Fibroblast of lung (primary cell): ENCODE measurements around the gene HDAC4. TPM values are rescaled to one million over a fixed set of nuclear protein-coding genes. Genes with fewer than 3 reads are reported as not detected.

Experiments used
- DNase-seq, 2 donors: peaks; one replicate each; pipeline versions ENCODE4 v3.0.0 to v3.0.0-alpha.2; 2010; ENCODE audit warnings: low read depth in 2 of 2
- H2AFZ ChIP-seq: 2 replicates; pipeline ENCODE4 v1.5.1; 2012; ENCODE audit warnings: low read length, control low read depth, inconsistent platforms
- H3K27ac ChIP-seq: 2 replicates; pipeline ENCODE4 v1.5.1; 2011; ENCODE audit warnings: low read length, control low read depth; ENCODE audit not compliant: insufficient read depth
- H3K27me3 ChIP-seq: 2 replicates; pipeline ENCODE4 v1.5.1; 2011; ENCODE audit warnings: mild to moderate bottlenecking, low read length; ENCODE audit not compliant: control insufficient read depth, insufficient read depth
- H3K36me3 ChIP-seq: 2 replicates; pipeline ENCODE4 v1.5.1; 2011; ENCODE audit warnings: low read length; ENCODE audit not compliant: control insufficient read depth, insufficient read depth
- H3K4me1 ChIP-seq: 2 replicates; pipeline ENCODE4 v1.5.1; 2011; ENCODE audit warnings: low read length; ENCODE audit not compliant: control insufficient read depth, insufficient read depth; ENCODE audit errors: extremely low read depth
- H3K4me2 ChIP-seq: 2 replicates; pipeline ENCODE4 v1.5.1; 2011; ENCODE audit warnings: low read length, control low read depth; ENCODE audit not compliant: insufficient read depth; ENCODE audit errors: extremely low read depth
- H3K4me3 ChIP-seq, 4 experiments: fragments of 200-600 bp in 1 of 4; sonication (generic) in 1 of 4; replicated peaks in 1 of 4; 2 replicates each; pipeline ENCODE4 v1.5.1; 2011 to 2016; ENCODE audit warnings: low read length in 4 of 4, low read depth in 3 of 4, mild to moderate bottlenecking in 3 of 4, control low read depth in 2 of 4, inconsistent platforms in 1 of 4, mixed read lengths in 1 of 4; ENCODE audit not compliant: insufficient read depth in 1 of 4; ENCODE audit errors: control extremely low read depth in 1 of 4
- H3K79me2 ChIP-seq: 2 replicates; pipeline ENCODE4 v1.5.1; 2012; ENCODE audit warnings: mild to moderate bottlenecking, low read length, inconsistent platforms; ENCODE audit not compliant: control insufficient read depth, insufficient read depth
- H3K9ac ChIP-seq: 2 replicates; pipeline ENCODE4 v1.5.1; 2011; ENCODE audit warnings: mild to moderate bottlenecking, low read length, control low read depth; ENCODE audit not compliant: insufficient read depth
- H3K9me3 ChIP-seq: 2 replicates; pipeline ENCODE4 v1.5.1; 2012; ENCODE audit warnings: low read depth, low read length; ENCODE audit not compliant: control insufficient read depth, insufficient read depth
- H4K20me1 ChIP-seq: 2 replicates; pipeline ENCODE4 v1.5.1; 2011; ENCODE audit warnings: low read length; ENCODE audit not compliant: control insufficient read depth, insufficient read depth; ENCODE audit errors: extremely low read depth
- CTCF ChIP-seq, 2 donors: IDR thresholded peaks in 1 of 2; conservative IDR thresholded peaks in 1 of 2; 1 replicate in 1 of 2; 2 replicates in 1 of 2; pipeline ENCODE4 v1.5.1; 2011 to 2012; ENCODE audit warnings: low read length in 2 of 2, control low read depth in 1 of 2, inconsistent platforms in 1 of 2, low read depth in 1 of 2, mild to moderate bottlenecking in 1 of 2
- EZH2 ChIP-seq: IDR thresholded peaks from 2 replicates; pipeline ENCODE4 v1.5.1; 2012; ENCODE audit warnings: low read length, control low read depth, mild to moderate bottlenecking; ENCODE audit errors: missing control alignments
- polyA plus RNA-seq, 2 donors: library from polyadenylated mRNA; depleted of rRNA in 1 of 2; stranded (reverse) in 1 of 2; unstranded in 1 of 2; fragments of >200 nt; gene quantifications; 2 replicates each; pipeline ENCODE4 v1.2.1, GENCODE V29; 2011 to 2012; ENCODE audit warnings: missing spikeins in 1 of 2
- total RNA-seq: library from RNA; depleted of rRNA; stranded (reverse); fragments of >200 nt; gene quantifications from 2 replicates; pipeline ENCODE4 v1.2.1, GENCODE V29; 2014

HDAC4 gene
- total and polyA plus RNA-seq, 2 donors (not counting 1 experiment from before 2014, with no cell fraction given): 7.4 to 19.8 TPM

DNA sequence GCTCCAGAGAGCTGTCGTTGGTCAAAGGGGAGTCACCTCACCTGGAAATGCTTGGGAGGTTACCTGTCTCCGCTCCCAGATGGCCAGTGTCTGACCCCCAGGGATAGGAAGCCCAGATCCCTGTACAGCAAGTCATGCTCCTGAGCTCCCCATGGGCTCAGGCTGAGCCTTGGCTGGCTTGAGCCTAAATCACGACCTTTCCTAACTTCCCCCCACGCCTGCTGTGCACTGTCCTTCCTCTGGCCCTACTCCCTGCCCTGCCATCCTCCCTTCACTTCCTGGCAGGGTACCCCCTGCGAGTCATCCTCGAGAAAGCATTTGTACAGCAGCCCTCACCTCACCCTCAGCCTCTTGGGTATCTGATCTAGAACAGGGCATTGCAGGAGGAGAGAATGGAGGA lies 9.2 kb upstream of the HDAC4 start:
- no peaks in the 10 kb centered on the region for H3K4me1 ChIP-seq
- no peak for TF ChIP-seq EZH2
- TF ChIP-seq CTCF (conservative IDR thresholded peaks at IDR 0.05 in 1 of 2, IDR thresholded peaks at IDR 0.05 in 1 of 2; ENCODE audit: low read depth in 1 of 2, low read length in 2 of 2): no peak
- H3K4me2 ChIP-seq: no peak overlapping the region

DNA sequence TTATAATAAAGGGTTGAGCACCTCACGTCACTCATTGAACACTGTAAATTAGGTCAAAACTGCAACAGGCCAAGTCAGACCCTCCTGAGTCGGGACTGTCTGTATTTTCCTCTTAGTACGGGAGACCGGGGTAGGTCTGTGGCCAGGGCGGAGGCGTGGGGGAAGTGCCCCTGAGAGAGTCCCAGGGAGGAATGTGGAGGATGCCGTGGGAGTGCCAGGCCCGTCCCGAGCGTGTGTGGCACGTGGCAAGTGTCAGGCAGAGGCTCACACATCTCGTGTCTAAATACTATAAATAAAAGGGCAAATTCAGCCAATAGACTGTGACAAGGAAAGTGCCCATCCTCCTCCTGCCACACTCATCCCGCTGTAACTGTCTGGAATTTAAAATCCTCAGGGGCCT lies 6.3 kb upstream of the HDAC4 start:
- no peaks in the 10 kb centered on the region for H3K27me3 ChIP-seq
- no peaks in the 10 kb centered on the region for H4K20me1 ChIP-seq
- TF ChIP-seq CTCF (conservative IDR thresholded peaks at IDR 0.05 in 1 of 2, IDR thresholded peaks at IDR 0.05 in 1 of 2; ENCODE audit: low read depth in 1 of 2, low read length in 2 of 2) (no peak), EZH2 (no peak)
- H3K4me2 ChIP-seq: no peak overlapping the region
- H3K36me3 ChIP-seq: no peaks in the 10 kb centered on the region
- no peaks in the 10 kb centered on the region for H3K4me1 ChIP-seq
- no peak overlapping the region for H3K27ac ChIP-seq
- no peak overlapping the region for H3K4me3 ChIP-seq
- no peaks in the 10 kb centered on the region for H3K79me2 ChIP-seq
- no peak overlapping the region for H3K9ac ChIP-seq
- no peak overlapping the region for H2AFZ ChIP-seq
- DNase-seq: no peak
- no peaks in the 10 kb centered on the region for H3K9me3 ChIP-seq

More for the DNA sequence above, 9.2 kb upstream of the HDAC4 start:
- no peaks in the 10 kb centered on the region for H4K20me1 ChIP-seq
- H3K27ac ChIP-seq: no peak overlapping the region
- no peaks in the 10 kb centered on the region for H3K79me2 ChIP-seq
- no peak overlapping the region for H3K4me3 ChIP-seq
- H3K9me3 ChIP-seq: no peaks in the 10 kb centered on the region
- no peak overlapping the region for H3K9ac ChIP-seq
- DNase-seq: no peak
- no peak overlapping the region for H2AFZ ChIP-seq
- no peaks in the 10 kb centered on the region for H3K36me3 ChIP-seq
- H3K27me3 ChIP-seq: no peaks in the 10 kb centered on the region

DNA sequence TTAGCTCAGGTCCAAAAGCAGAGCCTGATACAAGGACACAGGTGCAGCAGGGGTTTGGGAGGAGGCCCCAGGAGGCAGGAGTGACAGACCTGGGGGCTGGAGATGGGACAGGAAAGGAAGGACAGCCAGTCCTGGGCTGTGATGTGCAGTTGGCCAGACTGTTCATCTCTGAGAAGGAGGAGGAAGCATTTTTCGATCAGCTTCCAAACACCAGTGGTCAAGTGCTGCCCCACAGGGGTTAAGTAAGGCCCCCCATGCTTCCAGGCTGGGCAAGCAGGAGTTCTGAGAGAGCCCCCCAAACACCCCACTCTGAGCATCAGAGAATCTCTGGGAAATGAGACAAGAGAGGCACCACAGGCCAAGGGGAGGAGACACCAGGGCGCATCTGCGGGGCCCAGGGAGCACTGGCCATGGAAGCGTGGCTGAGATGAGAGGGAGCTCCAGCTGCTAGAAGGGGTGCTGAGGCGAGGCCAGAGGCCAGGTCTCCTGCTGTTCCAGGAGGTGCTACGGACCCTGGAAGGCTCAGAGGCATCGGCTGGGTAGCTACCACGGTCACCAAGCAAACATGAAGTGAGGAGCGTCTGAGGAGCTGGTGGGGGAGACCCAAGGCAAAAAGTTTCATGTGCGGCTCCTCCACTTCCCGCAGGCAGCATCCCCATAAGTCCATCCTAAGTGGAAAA lies 5.6 kb upstream of the HDAC4 start:
- H3K4me3 ChIP-seq: no peak overlapping the region
- H4K20me1 ChIP-seq: no peaks in the 10 kb centered on the region
- no peak overlapping the region for H3K9ac ChIP-seq
- no peak for TF ChIP-seq EZH2
- TF ChIP-seq CTCF (conservative IDR thresholded peaks at IDR 0.05 in 1 of 2, IDR thresholded peaks at IDR 0.05 in 1 of 2; ENCODE audit: low read depth in 1 of 2, low read length in 2 of 2): no peak
- no peaks in the 10 kb centered on the region for H3K79me2 ChIP-seq
- no peaks in the 10 kb centered on the region for H3K4me1 ChIP-seq
- no peaks in the 10 kb centered on the region for H3K36me3 ChIP-seq
- DNase-seq: no peak
- no peak overlapping the region for H3K4me2 ChIP-seq
- no peak overlapping the region for H2AFZ ChIP-seq
- H3K27me3 ChIP-seq: no peaks in the 10 kb centered on the region
- no peaks in the 10 kb centered on the region for H3K9me3 ChIP-seq
- H3K27ac ChIP-seq: no peak overlapping the region
